MM.1S (cell line): ENCODE results near the gene NEURL3.
A peak's percentile ranks its signal among the peaks of the same experiment; 100 is the strongest.

Experiments
- DNase-seq: peaks from one replicate; pipeline ENCODE4 v3.0.0-alpha.2; 2015
- H2AFZ ChIP-seq: fragments of 300-600 bp; sonication (generic); 2 replicates; pipeline ENCODE4 v1.6.0; 2016; ENCODE audit warnings: antibody characterized with exemption, low read length
- H3F3A ChIP-seq: fragments of 300-600 bp; sonication (generic); 2 replicates; pipeline ENCODE4 v1.6.1; 2016; ENCODE audit warnings: mild to moderate bottlenecking, antibody characterized with exemption, low read length, moderate library complexity, mixed read lengths; ENCODE audit not compliant: insufficient read depth
- H3K27ac ChIP-seq: fragments of 300-600 bp; sonication (generic); 2 replicates; pipeline ENCODE4 v1.5.1; 2016; ENCODE audit warnings: mild to moderate bottlenecking, low read length
- H3K27me3 ChIP-seq: fragments of 300-600 bp; sonication (generic); replicated peaks from 2 replicates; pipeline ENCODE4 v1.6.0; 2016; ENCODE audit warnings: low read length; ENCODE audit not compliant: insufficient read depth
- H3K36me3 ChIP-seq: fragments of 300-600 bp; sonication (generic); replicated peaks from 2 replicates; pipeline ENCODE4 v1.6.1; 2016; ENCODE audit warnings: mild to moderate bottlenecking, low read length, mixed read lengths; ENCODE audit not compliant: insufficient read depth
- H3K4me1 ChIP-seq: fragments of 300-600 bp; sonication (generic); 2 replicates; pipeline ENCODE4 v1.6.1; 2016; ENCODE audit warnings: low read length, mixed read lengths
- H3K4me2 ChIP-seq: fragments of 300-600 bp; sonication (generic); 2 replicates; pipeline ENCODE4 v1.6.0; 2016; ENCODE audit warnings: low read depth, low read length
- H3K4me3 ChIP-seq: fragments of 300-600 bp; sonication (generic); 2 replicates; pipeline ENCODE4 v1.5.1; 2016; ENCODE audit warnings: low read length, mixed read lengths
- H3K79me2 ChIP-seq: fragments of 300-600 bp; sonication (generic); 2 replicates; pipeline ENCODE4 v1.6.1; 2016; ENCODE audit warnings: mixed run types, low read length, mixed read lengths
- H3K9ac ChIP-seq: fragments of 300-600 bp; sonication (generic); 2 replicates; pipeline ENCODE4 v1.6.1; 2016; ENCODE audit warnings: low read length, mixed read lengths
- H3K9me2 ChIP-seq: fragments of 300-600 bp; sonication (generic); replicated peaks from 2 replicates; pipeline ENCODE4 v1.6.1; 2016; ENCODE audit warnings: mild to moderate bottlenecking, low read length, mixed read lengths; ENCODE audit not compliant: insufficient read depth
- H3K9me3 ChIP-seq: fragments of 300-600 bp; sonication (generic); replicated peaks from 2 replicates; pipeline ENCODE4 v1.6.1; 2016; ENCODE audit warnings: mild to moderate bottlenecking, low read length, mixed read lengths; ENCODE audit not compliant: insufficient read depth
- H4K20me1 ChIP-seq: fragments of 300-600 bp; sonication (generic); 2 replicates; pipeline ENCODE4 v1.6.1; 2016; ENCODE audit warnings: mild to moderate bottlenecking, low read length, moderate library complexity, mixed read lengths; ENCODE audit not compliant: insufficient read depth
- EZH2 ChIP-seq: fragments of 300-600 bp; sonication (generic); optimal IDR thresholded peaks from 2 replicates; pipeline ENCODE3; 2017; ENCODE audit warnings: low read depth, mild to moderate bottlenecking, antibody characterized with exemption, low read length, mixed read lengths
- EZH2phosphoT487 ChIP-seq: fragments of 300-600 bp; sonication (generic); IDR thresholded peaks from 2 replicates; pipeline ENCODE4 v1.6.1; 2018; ENCODE audit warnings: antibody characterized with exemption, low read length
- TF ChIP-seq, protein P1 (sequence below): fragments of 300-600 bp; sonication (generic); IDR thresholded peaks from 2 replicates; pipeline ENCODE4 v1.5.1; 2016; ENCODE audit warnings: antibody characterized with exemption, low read length, mixed read lengths

NEURL3 gene

DNA sequence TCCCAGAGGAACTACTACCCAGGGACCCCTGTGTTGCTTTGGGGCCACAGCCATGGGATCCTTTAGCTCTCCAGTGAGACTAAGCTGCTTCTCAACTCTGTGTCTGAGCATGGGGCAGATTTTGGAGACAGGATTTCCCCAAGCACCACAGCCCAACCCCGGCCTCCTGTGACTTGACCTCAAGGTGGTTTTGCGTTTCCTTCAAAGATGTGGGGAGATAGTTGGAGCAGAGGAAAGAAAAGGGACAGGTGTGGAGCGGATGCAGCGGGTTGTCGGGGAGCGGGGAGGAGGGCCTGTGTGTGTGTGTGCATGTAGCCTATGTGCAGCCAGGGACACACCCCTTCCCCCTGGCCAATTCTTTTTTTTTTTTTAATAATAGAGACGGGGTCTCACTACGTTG, 41.6 kb upstream of the NEURL3 start:
- Histone ChIP-seq H3K9me2 (no peaks in the 10 kb centered on the region), H3K36me3 (peaks cover 32% of the 10 kb centered on the region), H4K20me1 (peaks cover 94% of the 10 kb centered on the region), H3K79me2 (peaks cover 87% of the 10 kb centered on the region), H3K27ac (peak overlapping the region; percentile 81), H3F3A (peaks cover 94% of the 10 kb centered on the region), H3K4me2 (peak overlapping the region; percentile 51; the same call in 1 of the 2 replicates), H3K4me1 (peaks cover 57% of the 10 kb centered on the region), H3K9me3 (no peaks in the 10 kb centered on the region), H2AFZ (no peak overlapping the region), H3K27me3 (no peaks in the 10 kb centered on the region), H3K9ac (peak overlapping the region; percentile 46; the same call in 1 of the 2 replicates), H3K4me3 (no peak overlapping the region)
- DNase-seq: no peak
- TF ChIP-seq, protein P1, sequence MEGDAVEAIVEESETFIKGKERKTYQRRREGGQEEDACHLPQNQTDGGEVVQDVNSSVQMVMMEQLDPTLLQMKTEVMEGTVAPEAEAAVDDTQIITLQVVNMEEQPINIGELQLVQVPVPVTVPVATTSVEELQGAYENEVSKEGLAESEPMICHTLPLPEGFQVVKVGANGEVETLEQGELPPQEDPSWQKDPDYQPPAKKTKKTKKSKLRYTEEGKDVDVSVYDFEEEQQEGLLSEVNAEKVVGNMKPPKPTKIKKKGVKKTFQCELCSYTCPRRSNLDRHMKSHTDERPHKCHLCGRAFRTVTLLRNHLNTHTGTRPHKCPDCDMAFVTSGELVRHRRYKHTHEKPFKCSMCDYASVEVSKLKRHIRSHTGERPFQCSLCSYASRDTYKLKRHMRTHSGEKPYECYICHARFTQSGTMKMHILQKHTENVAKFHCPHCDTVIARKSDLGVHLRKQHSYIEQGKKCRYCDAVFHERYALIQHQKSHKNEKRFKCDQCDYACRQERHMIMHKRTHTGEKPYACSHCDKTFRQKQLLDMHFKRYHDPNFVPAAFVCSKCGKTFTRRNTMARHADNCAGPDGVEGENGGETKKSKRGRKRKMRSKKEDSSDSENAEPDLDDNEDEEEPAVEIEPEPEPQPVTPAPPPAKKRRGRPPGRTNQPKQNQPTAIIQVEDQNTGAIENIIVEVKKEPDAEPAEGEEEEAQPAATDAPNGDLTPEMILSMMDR: no peak
- no peak for TF ChIP-seq EZH2
- TF ChIP-seq EZH2phosphoT487: no peak

DNA sequence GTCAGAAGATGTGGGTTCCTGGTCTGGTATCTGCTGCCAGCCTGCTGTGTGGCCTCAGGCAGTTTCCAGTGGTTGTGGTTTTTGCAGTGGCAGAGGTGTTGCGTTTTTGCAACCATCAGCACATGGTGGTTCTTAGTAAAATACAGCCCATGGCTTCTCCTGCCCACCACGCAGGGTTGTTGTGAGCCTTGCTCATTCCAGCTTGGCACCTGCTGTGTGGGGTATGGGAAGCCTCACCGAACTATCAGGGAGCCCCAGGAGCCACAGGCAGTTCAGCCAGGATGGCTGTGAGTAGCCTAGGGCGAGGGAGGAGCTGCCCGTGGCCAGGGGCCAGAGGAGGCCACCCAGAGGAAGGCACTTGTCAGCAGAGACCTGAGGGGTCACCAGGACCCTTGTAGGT, 41.2 kb upstream of the NEURL3 start:
- Histone ChIP-seq H3K27me3 (no peaks in the 10 kb centered on the region), H3K9ac (peak overlapping the region; percentile 46; the same call in 1 of the 2 replicates), H3K9me2 (no peaks in the 10 kb centered on the region), H2AFZ (no peak overlapping the region), H3F3A (peaks cover 94% of the 10 kb centered on the region), H3K27ac (peak overlapping the region; percentile 81), H3K4me2 (peak overlapping the region; percentile 51; the same call in 1 of the 2 replicates), H3K4me1 (peaks cover 62% of the 10 kb centered on the region), H3K9me3 (no peaks in the 10 kb centered on the region), H3K4me3 (no peak overlapping the region), H3K36me3 (peaks cover 28% of the 10 kb centered on the region), H4K20me1 (peaks cover 95% of the 10 kb centered on the region), H3K79me2 (peaks cover 92% of the 10 kb centered on the region)
- peak; percentile 79 for DNase-seq
- no peak for TF ChIP-seq EZH2
- no peak for TF ChIP-seq EZH2phosphoT487
- TF ChIP-seq, protein P1: no peak

DNA sequence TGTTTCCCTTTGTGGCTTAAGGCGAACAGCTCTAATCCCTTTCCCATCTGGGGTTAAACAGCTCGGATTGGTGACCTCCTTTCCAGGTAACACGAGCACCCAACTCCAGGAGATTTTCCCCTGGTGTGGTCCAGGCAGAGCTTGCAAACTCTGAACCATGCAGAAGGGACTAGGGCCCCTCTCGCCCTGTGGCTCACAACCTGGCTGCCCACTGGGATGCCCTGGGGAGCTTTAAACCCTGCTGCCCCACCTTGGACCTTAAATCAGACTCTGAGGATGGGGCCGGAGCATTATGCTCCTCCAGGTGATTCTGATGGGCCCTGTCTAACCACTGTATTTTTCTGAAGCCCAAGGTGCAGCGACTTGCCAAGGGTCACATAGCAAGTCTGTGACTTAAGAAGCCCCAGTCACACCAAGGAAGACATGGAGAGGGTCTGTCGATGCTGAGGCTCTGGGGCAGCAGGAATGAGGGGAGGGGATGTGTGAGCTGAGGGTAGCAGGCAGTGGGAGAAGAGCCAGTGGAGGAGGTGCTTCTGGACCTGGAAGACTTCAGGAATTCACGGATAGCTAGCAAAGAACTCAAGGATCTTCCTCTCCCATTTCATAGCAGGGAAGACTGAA, 37.3 kb upstream of the NEURL3 start:
- Histone ChIP-seq H3K79me2 (peaks cover 99% of the 10 kb centered on the region), H3K4me2 (peak overlapping the region; percentile 59), H3K9me3 (no peaks in the 10 kb centered on the region), H3K9me2 (no peaks in the 10 kb centered on the region), H3K36me3 (peaks cover 7% of the 10 kb centered on the region; the same call in 1 of the 2 replicates), H4K20me1 (peaks cover 90% of the 10 kb centered on the region), H3K4me3 (no peak overlapping the region), H3K9ac (peak overlapping the region; percentile 0; the same call in 1 of the 2 replicates), H3K27ac (peak overlapping the region; percentile 81; the same call in 1 of the 2 replicates), H3K4me1 (peaks cover 77% of the 10 kb centered on the region), H3F3A (peaks cover 89% of the 10 kb centered on the region), H3K27me3 (no peaks in the 10 kb centered on the region), H2AFZ (no peak overlapping the region)
- no peak for TF ChIP-seq EZH2phosphoT487
- no peak for TF ChIP-seq EZH2
- TF ChIP-seq, protein P1: no peak
- no peak for DNase-seq
